ENCODE measurements around the gene WDR7. TPM values are rescaled to one million over a fixed set of nuclear protein-coding genes. Genes with fewer than 3 reads are reported as not detected.

The WDR7 gene
- total RNA-seq, 1 experiment from 2014 or later = 7.8 TPM

DNA sequence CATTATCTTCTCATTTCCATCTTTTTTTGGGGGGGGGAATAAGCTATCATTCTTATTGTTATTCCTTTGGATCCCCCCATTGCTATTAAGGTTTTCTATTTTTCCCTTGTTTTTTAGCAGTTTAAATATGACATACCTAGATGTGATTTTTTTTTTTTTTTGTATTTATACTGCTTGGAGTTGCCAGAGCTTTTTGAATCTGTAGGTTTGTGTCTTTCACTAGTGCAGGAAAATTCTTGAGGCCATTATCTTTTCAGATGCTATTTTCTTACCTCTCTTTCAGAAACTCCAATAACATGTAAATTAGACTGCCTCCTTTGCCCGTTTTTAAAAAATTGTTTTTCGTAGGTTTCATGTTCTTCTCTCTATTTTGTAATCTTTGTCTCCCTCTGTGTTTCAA lies 88.6 kb downstream of the WDR7 start:
- H3K4me1 Mint-ChIP-seq (ENCODE audit: low read depth, unreplicated experiment) = no peaks in the 10 kb centered on the region
- no peaks in the 10 kb centered on the region for H3K36me3 Mint-ChIP-seq (ENCODE audit: insufficient read depth, unreplicated experiment)
- DNase-seq = no peak
- no peak overlapping the region for H3K27ac Mint-ChIP-seq (ENCODE audit: unreplicated experiment)
- no peaks in the 10 kb centered on the region for H3K9me3 Mint-ChIP-seq (ENCODE audit: unreplicated experiment)
- no TSS peak for BruUV-seq (replicated peaks)
- POLR2A ChIA-PET = no interaction called here
- Histone ChIP-seq H3K4me3 (ENCODE audit: low read depth, low read length) (no peak overlapping the region), H3K9me3 (no peaks in the 10 kb centered on the region), H3K27me3 (replicated peaks; ENCODE audit: control insufficient read depth, insufficient read depth, low read length) (no peaks in the 10 kb centered on the region), H3K4me1 (no peaks in the 10 kb centered on the region), H3K36me3 (ENCODE audit: control insufficient read depth, insufficient read depth, low read length) (no peaks in the 10 kb centered on the region)
- H3K27me3 Mint-ChIP-seq (ENCODE audit: insufficient read depth, unreplicated experiment) = no peaks in the 10 kb centered on the region
- no peak overlapping the region for H3K4me3 Mint-ChIP-seq (ENCODE audit: unreplicated experiment)
- CTCF ChIA-PET = no interaction called here
- intact Hi-C loops (cut with micrococcal nuclease; ENCODE audit: unreplicated experiment) = no loop called here
- TF ChIP-seq, protein P1, sequence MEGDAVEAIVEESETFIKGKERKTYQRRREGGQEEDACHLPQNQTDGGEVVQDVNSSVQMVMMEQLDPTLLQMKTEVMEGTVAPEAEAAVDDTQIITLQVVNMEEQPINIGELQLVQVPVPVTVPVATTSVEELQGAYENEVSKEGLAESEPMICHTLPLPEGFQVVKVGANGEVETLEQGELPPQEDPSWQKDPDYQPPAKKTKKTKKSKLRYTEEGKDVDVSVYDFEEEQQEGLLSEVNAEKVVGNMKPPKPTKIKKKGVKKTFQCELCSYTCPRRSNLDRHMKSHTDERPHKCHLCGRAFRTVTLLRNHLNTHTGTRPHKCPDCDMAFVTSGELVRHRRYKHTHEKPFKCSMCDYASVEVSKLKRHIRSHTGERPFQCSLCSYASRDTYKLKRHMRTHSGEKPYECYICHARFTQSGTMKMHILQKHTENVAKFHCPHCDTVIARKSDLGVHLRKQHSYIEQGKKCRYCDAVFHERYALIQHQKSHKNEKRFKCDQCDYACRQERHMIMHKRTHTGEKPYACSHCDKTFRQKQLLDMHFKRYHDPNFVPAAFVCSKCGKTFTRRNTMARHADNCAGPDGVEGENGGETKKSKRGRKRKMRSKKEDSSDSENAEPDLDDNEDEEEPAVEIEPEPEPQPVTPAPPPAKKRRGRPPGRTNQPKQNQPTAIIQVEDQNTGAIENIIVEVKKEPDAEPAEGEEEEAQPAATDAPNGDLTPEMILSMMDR (IDR thresholded peaks at IDR 0.05; ENCODE audit: insufficient read depth in 1 of 2, low read depth in 1 of 2, low read length in 1 of 2, severe bottlenecking in 1 of 2, unreplicated experiment in 1 of 2) = no peak

GRCh38 chr18:56740645-56741044 lies 89.5 kb downstream of the WDR7 start:
- no peaks in the 10 kb centered on the region for H3K27me3 ChIP-seq (replicated peaks; ENCODE audit: control insufficient read depth, insufficient read depth, low read length)
- Mint-ChIP-seq H3K27ac (ENCODE audit: unreplicated experiment) (no peak overlapping the region), H3K27me3 (ENCODE audit: insufficient read depth, unreplicated experiment) (no peaks in the 10 kb centered on the region), H3K4me3 (ENCODE audit: unreplicated experiment) (no peak overlapping the region), H3K4me1 (ENCODE audit: low read depth, unreplicated experiment) (no peaks in the 10 kb centered on the region), H3K9me3 (ENCODE audit: unreplicated experiment) (no peaks in the 10 kb centered on the region), H3K36me3 (ENCODE audit: insufficient read depth, unreplicated experiment) (no peaks in the 10 kb centered on the region)
- H3K4me3 ChIP-seq (ENCODE audit: low read depth, low read length) = no peak overlapping the region
- H3K36me3 ChIP-seq (ENCODE audit: control insufficient read depth, insufficient read depth, low read length) = no peaks in the 10 kb centered on the region
- no peaks in the 10 kb centered on the region for H3K9me3 ChIP-seq
- CTCF ChIA-PET = no interaction called here
- no peak for DNase-seq
- H3K4me1 ChIP-seq = no peaks in the 10 kb centered on the region
- TF ChIP-seq, protein P1 (IDR thresholded peaks at IDR 0.05; ENCODE audit: insufficient read depth in 1 of 2, low read depth in 1 of 2, low read length in 1 of 2, severe bottlenecking in 1 of 2, unreplicated experiment in 1 of 2) = no peak
- intact Hi-C loops (cut with micrococcal nuclease; ENCODE audit: unreplicated experiment) = no loop called here
- BruUV-seq (replicated peaks) = no TSS peak
- POLR2A ChIA-PET = no interaction called here

DNA sequence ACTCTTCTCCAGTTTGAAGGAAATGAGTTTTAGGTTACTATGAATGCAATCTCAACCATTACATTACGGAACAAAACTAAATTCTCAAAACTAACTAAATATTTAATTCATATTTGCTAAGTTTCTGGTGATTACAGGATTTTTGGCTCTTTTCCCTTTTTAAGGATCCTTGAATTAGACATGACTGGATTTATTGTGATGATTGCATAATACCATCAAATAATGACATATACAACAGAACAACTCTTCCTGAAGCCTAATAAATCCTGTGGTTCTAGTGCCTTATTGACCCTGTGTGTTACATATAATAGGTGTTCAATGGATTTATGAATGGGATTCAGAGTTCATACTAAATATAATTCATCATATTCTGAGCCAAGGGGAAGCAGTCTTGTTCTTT lies 90.5 kb downstream of the WDR7 start:
- Mint-ChIP-seq H3K36me3 (ENCODE audit: insufficient read depth, unreplicated experiment) (no peaks in the 10 kb centered on the region), H3K27ac (ENCODE audit: unreplicated experiment) (no peak overlapping the region), H3K4me3 (ENCODE audit: unreplicated experiment) (no peak overlapping the region), H3K9me3 (ENCODE audit: unreplicated experiment) (no peaks in the 10 kb centered on the region), H3K4me1 (ENCODE audit: low read depth, unreplicated experiment) (no peaks in the 10 kb centered on the region), H3K27me3 (ENCODE audit: insufficient read depth, unreplicated experiment) (no peaks in the 10 kb centered on the region)
- intact Hi-C loops (cut with micrococcal nuclease; ENCODE audit: unreplicated experiment) = no loop called here
- POLR2A ChIA-PET = no interaction called here
- H3K9me3 ChIP-seq = no peaks in the 10 kb centered on the region
- DNase-seq = no peak
- BruUV-seq (replicated peaks) = no TSS peak
- TF ChIP-seq, protein P1 (IDR thresholded peaks at IDR 0.05; ENCODE audit: insufficient read depth in 1 of 2, low read depth in 1 of 2, low read length in 1 of 2, severe bottlenecking in 1 of 2, unreplicated experiment in 1 of 2) = no peak
- CTCF ChIA-PET = no interaction called here
- no peaks in the 10 kb centered on the region for H3K4me1 ChIP-seq
- H3K36me3 ChIP-seq (ENCODE audit: control insufficient read depth, insufficient read depth, low read length) = no peaks in the 10 kb centered on the region
- no peak overlapping the region for H3K4me3 ChIP-seq (ENCODE audit: low read depth, low read length)
- no peaks in the 10 kb centered on the region for H3K27me3 ChIP-seq (replicated peaks; ENCODE audit: control insufficient read depth, insufficient read depth, low read length)
